Calu3 (cell line): ENCODE data around the gene UFD1. TPM values are rescaled to one million over a fixed set of nuclear protein-coding genes. Genes with fewer than 3 reads are reported as not detected.

Source experiments
- BruUV-seq: library from RNA; stranded (reverse); fragments of 400-500 nt; replicated peaks from 2 replicates; lab custom pipeline; 2021; lab: Mats Ljungman, UMichigan
- CTCF ChIA-PET: fragments of 300-600 bp; sonication (Branson Sonifier 250); formaldehyde crosslinking; loops from one replicate; lab custom pipeline; 2022; ENCODE audit warnings: antibody characterized with exemption; lab: Charles Lee
- DNase-seq: peaks from one replicate; pipeline ENCODE4 v3.0.0; 2022
- H3K27ac Mint-ChIP-seq: one replicate; pipeline ENCODE4 v1.8.0; 2022; ENCODE audit warnings: mixed read lengths; ENCODE audit not compliant: unreplicated experiment
- H3K27me3 Mint-ChIP-seq: one replicate; pipeline ENCODE4 v1.8.0; 2022; ENCODE audit warnings: mixed read lengths; ENCODE audit not compliant: unreplicated experiment
- H3K36me3 Mint-ChIP-seq: one replicate; pipeline ENCODE4 v1.8.0; 2022; ENCODE audit warnings: mild to moderate bottlenecking, moderate library complexity, mixed read lengths; ENCODE audit not compliant: insufficient read depth, unreplicated experiment
- H3K4me1 Mint-ChIP-seq: one replicate; pipeline ENCODE4 v1.8.0; 2022; ENCODE audit warnings: mild to moderate bottlenecking, low read depth, mixed read lengths; ENCODE audit not compliant: unreplicated experiment
- H3K4me3 Mint-ChIP-seq: one replicate; pipeline ENCODE4 v1.8.0; 2022; ENCODE audit warnings: mild to moderate bottlenecking, low read depth, moderate library complexity, mixed read lengths; ENCODE audit not compliant: unreplicated experiment
- H3K9me3 Mint-ChIP-seq: one replicate; pipeline ENCODE4 v1.8.0; 2022; ENCODE audit warnings: low read depth, mixed read lengths; ENCODE audit not compliant: unreplicated experiment
- CTCF ChIP-seq: fragments of 200-600 bp; IDR thresholded peaks from one replicate; pipeline ENCODE4 v1.8.0; 2022; ENCODE audit warnings: antibody characterized with exemption; ENCODE audit not compliant: unreplicated experiment
- intact Hi-C: fragments of 100-400 bp; cut with micrococcal nuclease; formaldehyde crosslinking; loops from one replicate; pipeline ENCODE4 v1.10.0; 2022; ENCODE audit not compliant: unreplicated experiment
- total RNA-seq: library from RNA; stranded (reverse); gene quantifications from 2 replicates; pipeline ENCODE4 v1.2.3, GENCODE V29; 2022

The UFD1 gene
- total RNA-seq, 1 experiment from 2014 or later = 95.7 TPM

GRCh38 chr22:19517171-19517500 lies 38.1 kb upstream of the UFD1 start:
- no peak for TF ChIP-seq CTCF
- Mint-ChIP-seq H3K27ac (no peak overlapping the region), H3K4me1 (no peaks in the 10 kb centered on the region), H3K9me3 (no peaks in the 10 kb centered on the region), H3K27me3 (no peaks in the 10 kb centered on the region), H3K4me3 (no peak overlapping the region), H3K36me3 (peaks cover 16% of the 10 kb centered on the region)
- no TSS peak for BruUV-seq
- CTCF ChIA-PET = no interaction called here
- no peak for DNase-seq
- intact Hi-C loops = no loop called here

GRCh38 chr22:19516378-19517170 lies 37.6 kb upstream of the UFD1 start:
- intact Hi-C loops = no loop called here
- TF ChIP-seq CTCF = no peak
- H3K9me3 Mint-ChIP-seq = no peaks in the 10 kb centered on the region
- H3K27me3 Mint-ChIP-seq = no peaks in the 10 kb centered on the region
- no peak overlapping the region for H3K4me3 Mint-ChIP-seq
- BruUV-seq = no TSS peak
- H3K36me3 Mint-ChIP-seq = peaks cover 18% of the 10 kb centered on the region
- no peak overlapping the region for H3K27ac Mint-ChIP-seq
- DNase-seq = no peak
- no peaks in the 10 kb centered on the region for H3K4me1 Mint-ChIP-seq
- CTCF ChIA-PET = interaction anchor here (0.7 kb wide), 1 partner anchor 38 kb away, joined by 3 read pairs; no protein-coding TSS in a partner anchor

GRCh38 chr22:19515654-19516377 lies 36.8 kb upstream of the UFD1 start:
- H3K9me3 Mint-ChIP-seq = no peaks in the 10 kb centered on the region
- no peaks in the 10 kb centered on the region for H3K4me1 Mint-ChIP-seq
- H3K27me3 Mint-ChIP-seq = no peaks in the 10 kb centered on the region
- no TSS peak for BruUV-seq
- peaks cover 21% of the 10 kb centered on the region for H3K36me3 Mint-ChIP-seq
- H3K27ac Mint-ChIP-seq = peak overlapping the region; percentile 31
- CTCF ChIA-PET = no interaction called here
- DNase-seq = no peak
- no peak overlapping the region for H3K4me3 Mint-ChIP-seq
- no peak for TF ChIP-seq CTCF
- intact Hi-C loops = no loop called here

- CTCF ChIA-PET = no interaction called here
- Mint-ChIP-seq H3K36me3 (peaks cover 21% of the 10 kb centered on the region), H3K27me3 (no peaks in the 10 kb centered on the region), H3K27ac (no peak overlapping the region), H3K4me3 (no peak overlapping the region), H3K4me1 (no peaks in the 10 kb centered on the region), H3K9me3 (no peaks in the 10 kb centered on the region)
- no TSS peak for BruUV-seq
- DNase-seq = no peak
- intact Hi-C loops = no loop called here
- no peak for TF ChIP-seq CTCF
These were observed 36.0 kb upstream of the UFD1 start for GRCh38 chr22:19514831-19515565.
